HG03045 (cell line): Measurements from ENCODE around the gene SPTLC3.
A peak's percentile ranks its signal among the peaks of the same experiment; 100 is the strongest.

Experiments used
- ATAC-seq: cut with Tn5 transposase; IDR thresholded peaks from one replicate; pipeline ENCODE4 v1.9.1; 2021; ENCODE audit warnings: mild to moderate bottlenecking, moderate library complexity; ENCODE audit not compliant: unreplicated experiment

The SPTLC3 gene

DNA sequence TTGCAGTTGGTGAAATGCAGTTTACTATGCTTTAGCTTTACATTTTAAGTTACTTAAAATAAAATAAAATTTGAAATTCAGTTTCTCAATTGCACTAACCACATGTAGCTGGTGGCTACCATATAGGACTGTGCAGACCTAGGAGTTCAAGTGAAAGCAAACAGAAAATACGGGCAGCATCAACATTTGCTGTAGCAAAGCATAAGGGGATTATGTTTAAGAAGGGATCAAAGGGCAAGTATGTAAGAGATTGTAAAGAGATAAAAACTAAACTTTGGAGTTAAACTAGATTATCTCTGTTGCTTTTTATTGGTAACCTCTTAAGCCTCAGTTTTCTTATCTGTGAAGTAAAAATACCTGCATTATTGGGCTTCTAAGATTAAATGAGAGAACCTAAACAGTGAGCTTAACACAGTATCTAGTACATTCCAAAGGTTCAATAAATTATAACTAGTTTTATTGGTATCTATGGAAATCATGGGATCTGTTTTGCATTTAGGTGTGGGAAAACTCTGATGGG is 81.2 kb downstream of the SPTLC3 start:
- ATAC-seq, result no peak

DNA sequence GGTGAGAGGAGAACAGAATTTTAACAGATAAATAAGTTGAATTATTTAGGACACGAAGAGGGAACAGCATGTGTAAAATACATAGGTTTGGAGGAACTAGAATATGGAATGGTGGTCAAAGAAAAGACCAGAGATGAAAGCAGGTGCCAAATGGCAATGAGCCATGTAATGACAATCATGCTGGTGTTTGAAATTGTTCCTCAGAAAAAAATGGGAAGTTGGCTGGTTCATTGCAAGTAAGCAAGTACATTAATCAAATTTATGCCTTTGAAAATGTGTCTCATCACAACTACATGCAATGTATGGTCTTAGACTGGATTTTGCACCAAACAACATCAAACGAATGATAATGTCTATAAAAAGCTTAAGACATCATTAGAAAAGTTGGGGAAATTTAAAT is 83.3 kb downstream of the SPTLC3 start:
- ATAC-seq, result no peak

DNA sequence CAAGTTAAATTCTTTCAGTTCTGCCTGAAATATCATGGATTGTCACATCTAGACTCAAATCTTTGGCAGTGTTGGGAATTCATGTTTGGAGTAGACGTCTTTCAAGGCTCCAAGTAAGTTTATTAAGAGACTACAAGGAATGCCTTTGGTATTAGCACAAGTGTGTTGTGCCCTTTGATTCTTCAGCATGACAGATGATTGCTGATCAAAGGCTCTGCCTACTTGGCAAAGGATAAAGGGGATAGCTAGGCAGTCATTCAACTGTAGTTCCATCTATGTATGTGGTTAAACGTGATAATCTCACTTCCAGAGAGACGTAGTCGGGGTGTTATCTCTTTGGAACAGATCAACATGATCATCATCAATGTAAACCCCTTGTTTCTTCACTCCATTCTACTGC is 86.2 kb downstream of the SPTLC3 start:
- ATAC-seq, result no peak

DNA sequence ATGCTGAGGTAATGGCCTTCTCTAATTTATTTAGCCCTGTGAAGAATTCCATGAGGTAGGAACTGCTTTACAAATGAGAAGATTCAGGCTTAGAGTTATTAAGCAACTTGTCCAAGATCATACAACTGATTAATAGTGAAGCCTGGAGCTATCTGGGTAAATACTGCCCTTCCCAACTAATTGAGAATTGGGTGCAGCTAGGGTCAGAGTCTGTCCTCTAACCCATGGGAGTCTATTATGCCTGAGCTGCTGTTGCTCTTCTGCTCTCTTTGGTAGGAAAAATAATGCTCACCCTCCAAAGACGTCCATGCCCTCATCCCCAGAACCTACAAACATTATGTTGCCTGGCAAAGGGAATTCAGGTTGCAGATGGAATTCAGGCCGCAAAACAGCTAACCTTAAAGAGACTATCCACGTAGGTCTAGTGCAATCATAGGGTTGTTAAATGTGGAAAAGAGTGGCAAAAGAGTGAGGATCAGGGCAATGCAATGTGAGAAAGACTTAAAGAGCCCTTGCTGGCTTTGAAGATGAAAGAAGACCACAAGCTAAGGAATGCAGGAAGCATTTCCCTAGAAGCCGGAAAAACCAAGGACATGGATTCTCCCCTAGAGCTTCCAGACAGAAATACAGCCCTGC is 90.1 kb downstream of the SPTLC3 start:
- no peak for ATAC-seq

DNA sequence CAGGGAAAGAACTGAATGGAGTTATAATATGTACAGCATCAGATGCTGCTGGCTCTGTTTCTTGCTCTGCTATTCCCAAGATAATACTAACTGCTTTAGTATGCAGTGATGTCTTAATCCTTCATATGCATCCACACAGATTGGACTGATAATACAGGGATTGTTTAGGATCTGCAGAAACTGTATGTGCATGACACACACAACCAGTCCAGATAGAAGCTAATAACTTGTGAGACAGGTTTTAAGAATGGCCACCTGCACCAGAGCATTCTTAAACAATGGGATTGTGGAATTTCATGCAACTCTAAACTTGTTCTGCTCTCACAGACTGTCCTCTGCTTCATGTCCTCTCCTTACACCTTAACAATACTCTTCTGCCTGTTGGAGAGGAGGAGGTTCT is 90.9 kb downstream of the SPTLC3 start:
- no peak for ATAC-seq

DNA sequence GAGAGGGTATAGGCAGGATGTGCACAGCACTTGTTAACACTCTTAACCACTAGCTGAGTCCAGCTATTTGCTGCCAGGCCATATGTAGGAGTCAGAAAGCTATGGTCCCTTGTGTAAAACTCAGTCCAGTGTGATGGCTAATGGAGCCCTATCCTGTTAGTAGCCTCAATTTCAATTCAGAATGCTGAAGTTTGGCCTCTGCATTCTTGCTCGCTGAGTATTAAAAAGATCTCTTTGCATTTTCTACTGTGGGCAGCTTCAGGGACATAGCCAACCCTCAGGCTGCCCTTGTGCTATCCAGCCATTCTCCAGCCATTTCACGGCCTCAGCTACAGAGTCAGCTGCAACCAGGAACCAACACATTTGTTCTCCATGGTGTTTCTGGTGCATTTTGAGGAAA is 92.5 kb downstream of the SPTLC3 start:
- ATAC-seq, result no peak

DNA sequence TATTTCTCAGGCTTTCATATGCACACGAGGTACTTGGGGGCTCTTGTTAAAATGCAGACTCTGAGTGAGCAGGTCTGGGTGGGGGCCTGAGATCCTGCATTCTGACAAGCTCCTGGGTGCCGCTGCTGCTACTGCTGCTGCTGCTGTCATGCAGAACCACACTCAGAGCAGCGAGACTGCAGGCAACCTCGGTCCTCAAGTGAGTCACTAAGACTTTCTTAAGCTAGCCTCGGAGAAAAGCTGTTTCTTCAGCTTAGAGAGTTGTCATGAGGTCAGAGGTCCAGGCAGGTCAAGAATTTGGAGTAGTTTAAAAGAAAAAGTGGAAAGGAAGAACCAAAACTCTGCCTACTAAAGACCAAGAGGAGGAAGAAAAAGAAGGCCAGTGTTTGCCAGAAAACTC is 92.9 kb downstream of the SPTLC3 start:
- ATAC-seq, result no peak

DNA sequence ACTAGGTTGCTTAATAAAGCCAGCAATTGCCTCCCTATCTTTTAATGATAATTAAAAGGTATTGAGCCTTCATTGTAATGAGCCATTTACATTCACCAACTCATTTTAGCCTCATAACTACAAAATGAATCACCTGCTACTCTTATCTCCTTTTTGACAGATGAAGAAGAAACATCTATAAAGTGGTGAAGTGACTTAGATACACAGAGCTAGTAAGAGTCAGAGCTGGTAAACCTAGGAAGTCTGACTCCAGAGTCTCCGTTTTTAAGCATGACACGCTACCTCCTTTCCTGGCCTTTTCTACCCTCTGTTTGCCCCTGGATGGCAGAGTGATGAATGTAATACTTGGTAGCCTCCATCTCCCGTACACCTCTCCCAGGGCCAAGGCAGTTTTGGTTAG is 93.5 kb downstream of the SPTLC3 start:
- ATAC-seq, result no peak

DNA sequence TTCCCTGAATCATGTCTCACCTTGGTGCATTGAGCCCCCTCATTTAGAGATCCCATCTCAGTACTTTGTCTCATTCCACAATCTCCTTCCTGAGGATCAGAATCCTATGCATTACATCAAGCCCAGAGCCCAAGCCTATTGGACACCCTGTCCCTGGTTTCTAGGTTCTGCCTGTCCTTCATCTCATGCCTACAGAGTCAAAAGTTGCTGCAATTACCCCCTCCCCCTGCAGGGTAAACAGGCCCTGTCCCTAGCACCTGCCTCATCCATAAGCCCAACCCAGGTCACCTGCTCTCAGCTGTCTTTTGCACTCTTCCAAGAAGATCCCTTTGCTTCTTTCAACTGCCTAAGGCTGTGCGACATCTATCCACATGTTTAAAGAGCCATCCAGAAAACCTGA is 93.9 kb downstream of the SPTLC3 start:
- ATAC-seq, result no peak

DNA sequence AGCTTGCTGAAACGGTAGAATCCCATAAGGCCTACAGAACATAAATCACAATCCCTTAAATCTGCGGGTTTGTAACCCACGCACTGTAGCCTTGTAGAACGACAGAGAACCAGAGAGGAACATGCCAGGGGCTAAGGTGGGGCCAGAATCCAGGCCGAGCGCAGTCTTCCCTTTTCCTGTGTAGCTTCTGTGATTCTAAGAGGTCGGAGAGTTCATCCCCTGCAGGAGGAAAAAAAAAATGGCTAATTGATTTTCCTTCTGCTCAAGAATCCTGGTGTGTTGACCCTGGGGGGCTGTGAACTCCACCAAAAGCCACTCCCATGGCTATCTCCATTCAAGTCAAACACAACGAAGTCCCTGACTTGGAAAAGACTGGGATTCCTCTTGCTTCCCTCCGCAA is 96.3 kb downstream of the SPTLC3 start:
- ATAC-seq, result no peak

DNA sequence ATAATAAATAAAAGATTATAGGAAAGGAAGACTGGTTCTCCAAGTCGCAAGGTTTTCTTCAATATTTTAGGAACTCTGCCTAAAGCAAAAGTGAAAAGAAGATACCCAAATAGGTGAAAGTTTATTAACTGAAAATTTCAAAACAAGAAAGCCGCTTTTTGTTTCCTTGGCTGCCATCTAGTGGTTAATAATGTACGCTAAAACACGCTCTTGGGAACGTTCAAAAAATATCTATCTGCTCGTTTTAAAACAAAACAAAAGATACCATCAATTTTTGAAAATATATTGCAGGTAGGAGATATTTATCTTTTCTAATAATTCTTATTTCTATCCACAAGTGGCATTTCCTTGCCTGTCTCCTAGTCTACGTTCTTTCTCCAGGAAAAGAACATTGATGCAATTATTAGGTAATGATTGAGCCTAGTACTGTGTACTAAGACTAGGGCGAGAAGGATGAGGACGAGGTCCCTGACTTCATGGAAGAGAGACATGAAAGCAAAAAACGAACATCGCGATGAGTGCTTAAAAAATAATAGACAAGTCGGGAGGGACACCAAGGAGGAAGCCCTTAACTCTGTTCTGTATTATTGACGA is 97.2 kb downstream of the SPTLC3 start:
- no peak for ATAC-seq

DNA sequence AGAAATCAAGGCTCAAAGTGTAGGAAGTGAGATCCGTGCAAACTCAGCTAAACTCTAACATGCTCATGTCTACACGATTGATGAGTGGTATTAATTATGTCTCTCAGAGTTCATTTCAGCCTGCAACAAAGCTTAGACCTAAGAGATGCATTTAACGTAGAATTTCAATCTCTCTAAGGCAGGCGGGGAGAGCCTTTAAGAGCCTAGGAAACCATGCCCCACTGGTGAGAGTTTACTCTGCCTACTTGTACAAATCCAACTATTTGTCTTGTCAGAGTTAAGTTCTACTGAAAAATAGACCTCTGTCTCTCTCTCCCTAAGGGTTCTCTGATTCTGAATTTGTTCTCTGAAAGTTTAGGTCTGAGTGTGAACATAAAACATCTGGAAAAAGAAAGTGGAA is 100.9 kb downstream of the SPTLC3 start:
- no peak for ATAC-seq

DNA sequence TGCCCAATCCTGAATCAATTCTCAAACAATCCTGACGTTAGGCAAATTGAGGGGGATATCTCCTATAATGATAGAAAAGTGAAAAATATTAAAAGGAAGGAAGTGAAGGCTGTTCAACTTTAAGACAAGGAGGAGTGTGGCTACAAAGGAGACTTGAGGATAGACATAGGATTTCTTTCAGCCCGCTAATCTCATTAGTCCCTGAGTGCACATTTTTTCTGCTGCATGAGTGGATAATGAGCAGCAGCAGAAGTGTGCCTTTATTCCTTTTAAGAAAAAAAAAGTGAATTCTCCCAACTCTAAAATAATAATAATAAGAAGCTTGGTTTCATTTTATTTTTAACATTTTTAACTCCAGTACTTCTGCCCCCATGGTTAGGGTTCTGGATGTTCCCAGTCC is 102.0 kb downstream of the SPTLC3 start:
- ATAC-seq, result no peak

DNA sequence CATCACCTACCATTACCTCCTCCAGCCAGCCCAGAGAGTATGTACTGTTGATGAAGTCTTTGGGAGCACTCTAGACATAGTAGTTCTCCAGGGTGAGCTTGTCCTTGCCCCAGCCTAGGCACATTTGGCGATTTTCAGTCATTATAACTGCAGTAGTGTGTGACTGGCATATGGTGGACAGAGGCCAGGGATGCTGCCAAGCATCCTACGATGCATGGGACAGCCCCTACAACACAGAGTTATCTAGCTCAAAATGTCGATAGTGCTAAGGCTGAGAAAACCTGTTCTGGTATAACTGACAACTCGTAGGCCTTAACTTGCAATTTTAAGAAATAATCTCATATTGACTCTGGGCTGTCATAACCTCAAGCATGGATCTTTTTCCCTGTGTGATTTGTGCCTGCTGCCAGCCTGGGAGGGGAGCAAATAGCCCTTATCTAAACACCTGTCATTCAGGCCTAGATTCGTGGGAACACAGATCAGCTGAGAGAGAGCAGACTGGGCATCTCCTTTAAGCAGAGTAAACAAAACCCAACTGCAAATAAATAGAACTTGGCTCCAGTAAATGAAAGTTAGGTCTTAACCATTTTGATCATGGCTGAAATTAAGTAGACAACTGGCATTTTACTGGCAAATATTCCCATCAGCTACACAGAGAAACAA is 102.6 kb downstream of the SPTLC3 start:
- no peak for ATAC-seq

DNA sequence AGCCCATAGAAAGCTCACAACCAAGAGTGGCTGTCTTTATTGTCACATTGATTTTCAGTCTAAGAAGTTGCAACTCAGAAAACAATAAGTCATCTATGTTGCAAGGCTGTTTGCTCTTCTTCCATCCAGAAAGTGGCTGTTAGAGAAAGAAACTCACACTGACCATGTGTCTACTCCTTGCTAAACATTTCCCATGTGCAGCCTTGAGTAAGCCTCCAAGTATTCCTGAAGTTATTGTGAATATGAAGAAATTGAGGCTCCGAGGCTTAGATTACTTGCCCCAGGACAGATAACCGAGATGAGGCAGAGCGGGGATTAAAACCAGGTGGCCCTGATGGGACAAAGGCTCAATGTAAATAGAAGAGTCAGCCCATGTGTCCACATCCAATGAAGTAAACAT is 105.0 kb downstream of the SPTLC3 start:
- ATAC-seq, result no peak

DNA sequence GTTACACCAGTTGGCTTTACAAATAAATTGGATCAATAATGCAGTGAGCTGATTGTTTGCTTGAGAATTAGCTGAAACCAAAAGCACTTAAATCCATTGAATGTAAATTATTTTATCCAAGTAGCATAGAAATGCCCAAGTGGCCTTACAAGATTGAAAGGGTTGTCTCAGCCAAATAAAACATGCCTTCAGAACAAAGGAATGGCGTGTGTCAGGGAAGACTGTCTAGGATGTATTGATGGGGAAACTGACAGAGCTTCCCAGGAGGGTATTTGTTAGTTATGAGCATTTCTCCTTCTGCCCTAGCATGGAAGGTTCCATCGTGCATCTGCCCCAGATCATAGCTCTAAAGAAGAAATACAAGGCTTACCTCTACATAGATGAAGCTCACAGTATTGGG is 108.4 kb downstream of the SPTLC3 start:
- ATAC-seq, result no peak

DNA sequence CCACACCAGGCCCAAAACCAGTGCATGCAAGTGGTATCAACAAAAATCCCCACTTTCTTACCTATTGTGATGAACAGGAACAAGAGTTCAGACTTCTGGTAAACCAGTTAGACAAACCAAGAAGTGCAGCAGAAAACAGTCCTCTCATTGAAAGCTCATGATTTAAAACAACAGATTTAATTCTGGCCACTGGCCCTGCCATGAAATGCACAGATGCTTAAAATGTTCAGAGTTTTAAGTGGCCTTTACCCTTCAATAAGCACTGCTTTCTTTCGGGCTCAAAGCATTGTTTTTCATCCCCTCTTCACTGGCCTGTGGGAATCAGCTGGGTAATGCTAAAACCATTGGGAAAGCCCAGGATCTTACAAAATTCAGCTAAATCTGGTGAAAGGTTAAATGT is 109.9 kb downstream of the SPTLC3 start:
- no peak for ATAC-seq

DNA sequence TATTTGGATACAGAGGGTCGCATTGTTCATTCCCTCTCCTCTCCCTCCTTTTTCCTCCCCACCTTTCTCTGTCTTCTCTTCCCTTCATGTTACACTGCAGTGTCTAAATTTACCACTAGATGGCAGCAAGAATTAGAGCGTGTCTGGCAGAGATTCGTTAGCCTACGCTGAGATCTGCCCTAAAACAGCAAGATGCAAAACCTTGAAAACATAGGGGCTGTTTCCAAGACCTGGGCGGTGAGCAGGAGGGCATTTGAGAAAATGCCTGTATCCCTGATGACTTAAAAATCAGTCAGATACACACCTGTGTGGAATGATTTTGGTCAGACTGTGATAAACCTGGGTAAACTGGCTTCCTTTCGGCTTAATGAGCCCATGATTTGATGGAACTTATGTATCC is 110.8 kb downstream of the SPTLC3 start:
- ATAC-seq, result no peak

DNA sequence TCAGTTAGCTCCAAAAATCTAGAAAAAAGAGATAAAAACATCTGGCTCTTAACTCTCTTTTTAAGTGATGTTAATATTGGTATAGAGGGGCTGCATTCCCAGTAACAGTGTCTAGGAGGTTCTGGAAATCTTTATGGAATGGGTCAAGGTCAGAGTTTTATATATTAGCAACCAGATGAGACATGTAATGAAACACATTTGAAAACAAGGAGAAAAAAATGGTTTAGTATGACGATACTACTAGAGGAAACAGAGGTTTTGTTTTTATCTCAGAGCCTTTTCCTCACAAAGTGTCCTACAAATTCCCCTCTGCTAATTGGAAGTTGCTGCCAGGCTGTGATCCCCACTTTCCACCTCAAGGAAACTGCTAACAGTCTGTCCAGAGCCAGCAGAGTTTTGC is 111.7 kb downstream of the SPTLC3 start:
- no peak for ATAC-seq

DNA sequence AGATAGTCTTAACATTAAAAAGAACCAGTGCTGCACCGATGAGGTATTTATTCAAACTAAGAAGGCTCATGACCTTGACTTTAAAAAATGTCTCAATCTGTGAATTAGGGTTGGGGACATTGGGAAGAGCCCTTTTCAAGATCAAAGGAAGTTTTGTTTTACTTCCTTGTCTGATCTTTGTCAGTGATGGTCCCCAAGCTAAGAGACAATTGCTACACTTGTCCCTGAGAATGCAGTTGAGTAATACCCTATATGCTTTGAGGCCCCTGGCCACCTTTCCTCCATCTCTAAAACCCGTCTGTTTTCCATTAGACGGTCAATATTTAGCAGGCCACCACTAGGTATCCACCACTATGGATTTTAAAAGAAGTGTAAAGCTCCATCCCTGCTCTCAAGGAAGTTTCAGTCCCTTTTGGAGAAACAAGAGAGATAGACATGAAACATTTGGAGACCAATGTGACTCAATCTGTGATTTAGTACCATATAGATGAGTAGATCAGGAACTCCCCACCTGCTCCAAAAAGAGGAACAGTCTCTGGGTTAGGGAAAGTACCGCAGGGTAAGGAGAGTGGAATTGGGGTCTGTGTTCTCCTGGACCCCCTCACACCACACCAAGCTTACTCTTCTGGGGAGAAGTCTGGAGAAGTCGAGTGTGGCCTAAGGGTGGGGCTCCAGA is 113.2 kb downstream of the SPTLC3 start:
- peak; percentile 68 for ATAC-seq

DNA sequence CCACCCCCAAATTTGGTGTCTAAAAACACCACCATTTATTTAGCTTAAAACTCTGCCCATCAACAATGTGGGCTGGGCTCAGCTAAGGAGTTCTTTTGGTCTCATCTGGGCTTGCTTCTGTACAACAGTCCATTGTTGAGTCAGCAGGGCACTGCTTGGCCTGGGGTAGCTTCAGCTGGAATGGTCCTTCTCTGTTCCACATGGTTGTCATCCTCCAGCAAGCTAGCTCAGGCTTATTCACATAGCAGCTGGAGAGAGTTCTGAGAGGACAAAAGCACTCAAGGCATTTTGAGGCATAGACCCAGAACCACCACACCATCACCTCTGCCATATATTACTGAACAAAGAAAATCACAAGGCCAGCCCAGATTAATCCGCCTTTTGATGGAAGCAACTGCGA is 116.7 kb downstream of the SPTLC3 start:
- ATAC-seq, result no peak

DNA sequence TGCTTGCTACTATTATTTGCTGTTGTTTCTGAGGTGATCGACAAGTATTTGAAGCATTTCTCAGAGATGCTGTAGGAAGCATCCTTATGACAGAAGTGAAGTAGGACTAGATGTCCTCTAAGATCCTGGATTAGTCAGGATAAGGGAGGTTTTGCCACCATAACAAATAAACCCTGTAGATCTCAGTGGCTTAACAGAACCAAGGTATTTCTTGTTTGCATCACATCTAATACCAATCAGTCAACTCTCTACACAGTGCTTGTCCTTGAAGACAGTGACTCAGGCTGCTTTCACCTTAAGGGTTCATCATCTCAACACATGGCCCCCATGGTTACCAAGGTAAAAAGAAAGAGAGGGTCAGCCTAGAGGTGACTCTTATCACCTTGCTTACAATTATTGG is 119.4 kb downstream of the SPTLC3 start:
- no peak for ATAC-seq
